ENCODE results near the gene ANGPT4.
"Not testable (repeated sequence)": the region's sequence is repeated elsewhere in the genome, so short reads cannot be mapped to it uniquely, and the experiment has no call there.

The ANGPT4 gene

GRCh38 chr20:841568-842546, 74.3 kb downstream of the ANGPT4 start:
- DNase-seq: no peak

- no peak for DNase-seq
These were observed 75.1 kb downstream of the ANGPT4 start for GRCh38 chr20:840858-841567.

- DNase-seq: no peak
These were observed 75.7 kb downstream of the ANGPT4 start for GRCh38 chr20:840503-840857.

- DNase-seq: no peak
These were observed 76.5 kb downstream of the ANGPT4 start for GRCh38 chr20:839626-840025.

DNA sequence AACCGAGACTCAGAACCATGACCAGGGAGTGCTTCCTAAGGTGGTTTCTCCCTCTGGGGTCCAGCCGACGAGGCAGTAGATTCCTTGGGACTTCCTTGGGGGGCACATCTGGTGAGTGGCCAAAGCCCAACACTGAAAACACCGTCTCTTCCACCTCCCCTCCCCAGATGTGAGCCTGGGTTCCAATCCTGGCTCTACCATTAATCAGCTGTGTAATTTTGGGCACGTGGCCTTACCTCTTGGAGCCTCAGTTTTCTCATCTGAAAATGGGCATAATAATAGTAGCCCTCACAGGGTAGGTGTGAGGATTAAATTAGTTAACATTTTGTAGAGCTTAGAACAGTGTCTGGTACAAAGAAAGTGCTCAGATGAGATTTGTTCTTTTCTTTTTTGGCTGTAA, 77.1 kb downstream of the ANGPT4 start:
- DNase-seq: no peak

- DNase-seq: no peak
These were observed 79.9 kb downstream of the ANGPT4 start for GRCh38 chr20:836190-836589.

GRCh38 chr20:835608-836045, 80.5 kb downstream of the ANGPT4 start:
- DNase-seq: no peak

- DNase-seq: no peak
These were observed 81.9 kb downstream of the ANGPT4 start for GRCh38 chr20:834151-834746.

DNA sequence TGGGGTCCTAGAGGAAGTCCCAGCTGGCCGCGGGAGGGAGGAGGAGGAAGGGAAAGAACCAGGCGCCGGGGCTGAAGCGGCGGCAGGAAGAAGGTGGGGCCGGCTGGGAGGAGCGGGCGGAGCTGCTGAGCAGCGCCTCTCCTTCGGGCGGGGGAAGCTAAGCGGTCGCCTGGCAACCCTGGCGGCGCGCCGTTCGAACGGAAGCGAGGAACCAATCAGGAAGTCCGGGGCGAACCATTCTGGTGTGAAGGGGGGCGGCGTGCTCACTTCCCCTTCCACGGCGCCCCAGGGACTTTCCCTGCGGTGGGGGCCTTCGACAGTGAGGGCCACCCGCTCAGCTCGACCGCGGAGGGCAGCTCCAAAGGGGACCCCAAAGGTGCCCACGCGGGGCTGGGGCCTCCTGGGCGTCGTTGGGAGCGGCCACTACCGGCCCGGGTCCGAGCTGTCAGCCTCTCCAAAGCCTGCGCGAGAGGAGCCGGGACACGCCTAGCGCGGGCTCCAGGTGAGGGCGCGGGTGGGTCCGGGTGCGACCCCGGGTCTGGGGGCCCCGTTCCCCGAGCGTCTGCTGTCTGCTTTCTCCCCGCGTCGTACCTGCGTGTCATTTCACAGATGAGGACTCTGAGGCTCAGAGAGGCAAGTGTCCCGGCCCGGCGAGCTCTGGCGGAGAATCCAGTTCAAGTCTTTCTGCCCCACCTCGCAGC, 82.5 kb downstream of the ANGPT4 start, which contains the start of gene FAM110A:
FAM110A (plus strand) TSS at position 266 of the 701 bp plus-strand sequence. CDS start 11,090 bp downstream, outside the sequence.
- DNase-seq: peak; percentile 97

DNA sequence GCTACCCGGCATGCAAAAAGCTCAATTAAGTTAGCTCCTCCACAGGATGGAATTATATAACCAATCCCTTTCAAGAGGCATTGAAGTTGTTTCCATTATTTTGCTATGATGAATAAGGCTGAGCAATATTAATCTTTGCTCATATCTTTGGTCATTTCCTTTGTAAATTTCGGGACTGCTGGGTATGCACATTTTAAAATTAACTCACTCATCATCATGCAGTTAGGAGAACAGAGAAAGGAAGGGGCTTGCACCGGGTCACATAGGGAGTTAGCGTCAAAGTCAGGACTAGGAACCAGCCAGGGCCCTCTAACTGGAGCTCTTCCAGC, 83.0 kb downstream of the ANGPT4 start:
- DNase-seq: no peak

DNA sequence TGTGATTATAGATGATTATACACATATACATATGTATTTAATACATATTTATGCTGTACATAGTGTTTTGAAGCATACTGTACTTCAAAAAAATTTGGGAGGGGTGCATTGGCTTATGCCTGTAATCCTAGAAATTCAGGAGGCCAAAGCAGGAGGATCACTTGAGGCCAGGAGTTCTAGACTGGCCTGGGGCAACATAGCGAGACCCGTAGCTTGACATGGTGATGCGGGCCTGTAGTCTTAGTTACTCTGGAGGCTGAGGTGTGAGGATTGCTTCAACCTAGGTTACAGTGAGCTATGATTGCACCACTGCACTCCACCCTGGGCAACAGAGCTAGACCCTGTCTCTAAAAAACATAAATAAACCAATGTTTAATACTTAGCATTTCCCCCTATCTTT, 84.2 kb downstream of the ANGPT4 start:
- DNase-seq: no peak

DNA sequence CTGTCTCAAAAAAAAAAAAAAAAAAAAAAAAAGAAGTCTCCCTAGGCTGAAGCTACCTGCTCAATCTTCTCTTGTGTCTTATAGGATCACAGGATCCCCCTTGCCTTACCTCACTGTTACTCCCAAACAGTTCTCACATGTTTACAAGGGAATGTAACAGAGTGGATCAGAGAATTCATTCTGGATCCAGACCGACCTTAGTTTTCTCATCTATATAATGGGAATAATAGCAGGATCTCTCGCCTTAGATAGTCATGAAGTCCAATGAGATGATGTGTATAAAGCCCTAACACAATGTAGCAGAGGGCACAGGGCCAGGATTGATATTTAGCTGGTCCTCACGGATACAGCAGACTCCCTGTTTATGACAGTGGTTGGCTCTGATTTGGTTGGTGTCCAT, 84.9 kb downstream of the ANGPT4 start:
- DNase-seq: no peak

- DNase-seq: no peak
These were observed 86.1 kb downstream of the ANGPT4 start for GRCh38 chr20:830011-830521.

GRCh38 chr20:829551-829950, 86.6 kb downstream of the ANGPT4 start:
- DNase-seq: no peak

GRCh38 chr20:828987-829386, 87.1 kb downstream of the ANGPT4 start:
- no peak for DNase-seq

DNA sequence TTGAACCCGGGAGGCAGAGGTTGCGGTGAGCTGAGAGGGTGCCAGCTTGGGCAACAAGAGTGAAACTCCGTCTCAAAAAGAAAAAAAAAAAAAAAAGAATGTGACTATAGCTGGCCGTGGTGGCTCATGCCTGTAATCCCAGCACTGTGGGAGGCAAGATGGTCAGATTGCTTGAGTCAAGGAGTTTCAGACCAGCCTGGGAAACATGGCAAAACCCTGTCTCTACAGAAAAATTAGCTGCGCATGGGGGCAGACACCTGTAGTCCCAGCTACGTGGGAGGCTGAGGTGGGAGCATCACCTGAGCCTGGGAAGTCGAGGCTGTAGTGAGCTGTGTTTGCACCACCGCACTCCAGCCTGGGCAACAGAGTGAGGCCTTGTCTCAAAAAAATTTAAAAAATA, 88.2 kb downstream of the ANGPT4 start:
- not testable (repeated sequence) for DNase-seq

DNA sequence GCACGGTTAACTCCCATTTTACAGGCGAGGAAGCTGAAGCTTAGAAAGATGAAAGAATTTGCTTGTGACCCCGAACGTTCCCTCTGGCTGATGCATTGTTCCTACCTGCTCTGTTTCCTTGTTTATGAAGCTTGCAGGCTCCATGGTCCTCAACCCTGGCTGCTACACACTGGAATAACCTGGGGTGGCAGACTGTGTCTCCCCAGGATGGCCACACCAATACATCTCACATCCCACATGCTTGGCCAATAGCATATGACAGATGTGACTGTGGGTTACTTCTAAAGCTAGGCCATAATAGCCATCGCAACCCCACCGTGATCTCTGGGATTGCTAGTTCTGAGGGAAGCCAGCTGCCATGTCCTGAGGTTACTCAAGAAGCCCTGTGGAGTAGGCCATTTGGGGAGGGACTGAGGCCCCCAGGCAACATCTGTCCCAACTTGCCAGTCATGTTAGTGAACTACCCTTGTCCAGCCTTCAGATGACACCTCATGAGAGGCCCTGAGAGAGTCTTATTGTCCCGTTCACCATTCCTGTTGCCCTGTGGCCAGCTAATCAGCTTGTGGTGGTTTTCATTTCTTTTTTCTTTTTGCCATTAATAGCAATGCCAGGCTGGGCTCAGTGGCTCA, 89.3 kb downstream of the ANGPT4 start:
- DNase-seq: no peak

DNA sequence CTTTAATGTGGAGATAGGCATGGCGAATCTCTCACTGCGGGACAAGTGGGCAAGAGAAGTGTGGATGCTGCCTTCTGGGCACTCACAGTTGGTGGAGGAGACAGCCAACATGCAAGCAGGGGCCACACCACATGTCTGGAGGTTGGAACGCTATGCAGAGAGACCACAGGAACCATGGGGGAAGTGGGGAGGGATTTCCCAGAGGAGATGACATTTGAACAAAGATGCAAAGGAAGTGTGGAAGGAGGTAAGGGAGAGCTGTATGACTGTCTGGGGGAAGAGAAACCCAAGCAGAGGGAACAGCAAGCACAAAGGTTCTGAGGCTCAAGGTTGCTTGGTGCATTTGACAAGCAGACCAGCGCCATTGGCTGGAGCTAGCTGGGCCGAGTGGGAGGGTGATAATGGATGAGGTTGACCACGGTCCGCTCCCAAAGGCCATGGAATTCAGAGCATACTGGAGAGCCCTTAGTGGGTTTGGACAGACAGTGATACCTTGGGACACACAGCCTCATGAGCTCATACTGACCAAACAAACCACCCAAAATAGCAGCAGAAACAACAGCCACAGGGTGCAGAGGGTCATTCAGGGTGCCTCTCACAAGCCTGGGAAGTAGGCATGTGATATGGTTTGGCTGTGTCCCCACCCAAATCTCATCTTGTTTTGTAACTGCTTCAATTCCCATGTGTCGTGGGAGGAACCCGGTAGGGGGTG, 90.3 kb downstream of the ANGPT4 start:
- DNase-seq: no peak

DNA sequence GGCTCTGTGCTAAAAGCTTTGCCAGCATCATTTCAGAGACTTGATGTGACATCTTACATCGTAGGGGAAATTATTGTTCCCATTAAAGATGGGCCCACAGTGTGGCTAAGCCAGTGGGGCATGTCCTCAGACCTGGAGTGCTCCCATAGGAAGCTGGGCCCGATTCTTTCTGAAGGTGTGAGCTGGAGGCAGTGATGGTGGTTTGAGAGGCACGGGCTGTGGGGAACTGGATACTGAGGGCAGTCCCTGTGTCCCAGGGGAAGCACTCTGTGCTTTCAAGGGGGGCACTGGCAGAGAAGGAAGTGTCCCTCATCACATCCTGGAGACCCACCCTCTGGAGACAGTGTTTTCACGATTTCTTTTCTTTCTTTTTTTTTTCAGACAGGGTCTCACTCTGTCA, 91.2 kb downstream of the ANGPT4 start:
- DNase-seq: no peak

GRCh38 chr20:824490-824889, 91.6 kb downstream of the ANGPT4 start:
- DNase-seq: no peak

DNA sequence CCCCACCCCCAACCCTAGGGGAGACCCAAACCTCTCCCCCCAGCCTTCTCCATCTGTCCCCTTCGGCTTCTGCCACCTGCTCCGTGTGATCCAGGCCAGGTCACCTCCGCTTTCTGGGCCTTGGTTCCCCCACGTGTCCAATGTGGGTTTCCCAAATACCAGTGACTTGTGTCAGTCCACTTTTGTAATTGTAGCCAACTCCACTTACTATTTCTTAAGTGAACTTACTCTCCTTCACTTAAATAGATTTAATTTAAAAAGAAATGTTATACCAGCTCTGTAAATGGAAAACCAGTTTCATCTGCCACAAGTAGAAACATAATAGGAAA, 92.6 kb downstream of the ANGPT4 start:
- DNase-seq: no peak

Data from GDM1 (cell line).